Endothelial cell of hepatic sinusoid (primary cell): Measurements from ENCODE around the gene SLC22A23.

Source experiments
- in situ Hi-C: cut with HindIII; loops from 2 replicates; pipeline ENCODE4 v1.10.0; 2017; ENCODE audit warnings: low sequenced_read_pairs

The SLC22A23 gene

DNA sequence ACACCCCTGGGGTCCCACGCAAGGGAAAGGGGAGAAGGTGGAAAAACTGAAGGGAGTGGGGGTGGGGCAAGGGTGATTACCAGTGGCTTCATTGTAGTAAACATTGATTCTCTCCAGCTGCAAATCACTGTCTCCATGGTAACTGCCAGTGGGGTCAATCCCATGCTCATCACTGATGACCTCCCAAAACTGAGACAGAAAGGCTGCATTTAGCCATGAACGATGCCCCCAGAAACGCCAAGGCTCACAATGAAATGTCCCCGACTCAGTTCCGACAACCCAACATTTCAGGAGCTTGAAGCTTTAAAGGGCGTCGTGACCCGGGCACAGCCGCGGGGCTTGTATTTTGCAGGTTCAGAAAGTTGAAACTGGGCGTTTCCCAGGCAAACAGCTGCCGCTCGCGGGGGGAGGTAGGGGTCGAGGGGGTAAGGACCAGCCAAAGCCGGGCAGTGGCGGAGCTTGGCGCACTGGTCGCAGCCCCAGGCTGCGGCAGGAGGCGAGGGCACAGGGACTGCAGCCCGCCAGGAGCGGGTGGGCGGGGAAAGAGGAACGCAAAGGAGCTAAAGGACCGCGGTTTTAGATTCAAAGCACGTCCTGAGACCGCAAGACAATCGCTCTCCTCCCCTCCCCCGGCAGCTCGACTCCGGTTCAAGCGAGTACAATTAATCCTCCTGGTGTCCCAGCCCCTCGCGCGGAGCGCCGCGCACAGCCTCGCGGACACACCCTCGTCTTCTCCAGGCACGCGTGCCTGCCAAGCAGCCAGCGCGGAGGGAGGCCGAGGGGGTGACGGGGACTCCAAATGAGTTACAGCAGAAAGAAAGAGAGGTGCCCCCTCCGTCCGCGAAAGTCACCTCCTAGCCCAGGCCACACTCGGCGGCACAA, 230.1 kb downstream of the SLC22A23 start:
- in situ Hi-C loops = loop anchor here (5.0 kb wide), 1 partner anchor 89 kb away; no protein-coding TSS in a partner anchor

DNA sequence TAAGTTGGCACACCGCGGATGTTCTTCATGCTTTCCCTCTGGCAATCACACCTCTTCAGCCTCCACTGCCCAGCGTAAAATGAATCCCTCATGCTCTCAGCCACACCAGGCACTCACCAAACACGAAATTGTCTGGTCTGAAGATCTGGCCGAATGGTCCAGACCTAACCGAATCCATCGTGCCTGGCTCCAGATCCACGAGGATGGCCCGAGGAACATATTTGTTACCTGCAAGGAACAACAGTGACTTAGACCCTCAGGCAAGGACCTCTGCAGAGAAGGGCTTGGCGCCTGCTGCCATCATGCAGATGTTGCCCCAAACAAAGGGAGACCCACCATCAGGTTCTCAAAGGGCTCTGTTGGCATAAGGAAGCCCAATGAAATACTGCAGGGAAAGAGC, 230.8 kb downstream of the SLC22A23 start:
- in situ Hi-C loops = loop anchor here (5.0 kb wide), 1 partner anchor 89 kb away; no protein-coding TSS in a partner anchor

DNA sequence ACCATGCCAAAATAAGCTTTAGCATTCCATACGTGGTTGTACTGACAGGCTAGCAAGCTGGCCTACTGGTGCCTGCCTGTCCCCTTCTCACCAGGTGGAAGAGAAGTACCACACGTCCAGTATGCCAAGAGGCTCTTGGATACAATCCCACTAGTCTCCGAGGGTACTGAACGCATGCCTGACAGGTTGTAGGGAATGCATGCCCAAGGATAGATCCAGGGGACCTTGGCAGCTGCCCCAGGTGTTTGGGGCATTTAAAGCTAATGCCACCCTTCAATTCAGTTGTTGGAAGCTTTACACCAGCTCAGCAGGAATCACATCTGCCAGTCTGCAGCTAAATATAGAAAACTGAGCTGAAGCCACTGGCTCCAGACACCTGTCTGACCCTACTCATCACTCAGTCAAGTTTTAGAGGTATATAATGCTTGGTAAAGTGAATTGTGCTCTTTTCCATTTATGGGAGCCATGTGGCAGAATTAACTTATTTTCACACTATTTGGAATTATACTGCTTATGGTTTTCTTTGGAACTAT, 234.3 kb downstream of the SLC22A23 start:
- in situ Hi-C loops = no loop called here

DNA sequence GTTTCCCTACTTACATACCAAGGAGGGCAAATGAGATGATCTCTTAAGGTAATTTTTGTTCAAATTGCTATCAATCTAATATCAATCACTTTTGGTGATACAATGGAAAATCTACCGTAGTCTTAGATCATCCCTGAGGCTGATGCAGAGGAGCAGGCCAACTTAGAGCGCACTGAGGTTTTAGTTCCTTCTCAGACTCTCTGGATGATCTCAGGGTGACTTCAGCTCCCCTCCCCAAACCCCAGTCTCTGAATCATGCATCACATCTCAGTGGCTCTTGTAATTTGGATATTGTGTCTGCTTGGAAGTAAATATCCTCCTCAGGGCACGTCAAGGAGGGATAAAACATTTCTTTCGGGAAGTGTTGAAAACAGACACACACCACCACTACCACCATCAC, 235.3 kb downstream of the SLC22A23 start:
- in situ Hi-C loops = no loop called here

DNA sequence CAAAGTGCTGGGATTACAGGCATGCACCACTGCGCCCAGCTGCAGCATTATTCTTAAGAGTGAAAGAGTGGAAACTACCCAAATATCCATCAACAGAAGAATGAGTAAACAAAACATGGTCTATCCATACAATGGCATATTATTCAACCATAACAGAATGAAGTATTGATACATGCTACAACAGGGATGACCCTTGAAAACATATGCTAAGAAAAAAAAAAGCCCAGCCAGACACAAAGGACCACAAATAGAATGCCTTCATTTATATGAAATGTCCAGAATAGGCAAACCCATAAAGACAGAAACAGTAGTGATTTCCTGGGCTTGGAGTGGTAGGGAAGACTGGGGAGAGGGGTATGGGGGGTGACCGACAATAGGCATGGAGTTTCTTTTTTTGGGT, 236.5 kb downstream of the SLC22A23 start:
- in situ Hi-C loops = no loop called here
